ENCODE results near the gene PDILT. TPM values are rescaled to one million over a fixed set of nuclear protein-coding genes. Genes with fewer than 3 reads are reported as not detected.

PDILT gene, protein sequence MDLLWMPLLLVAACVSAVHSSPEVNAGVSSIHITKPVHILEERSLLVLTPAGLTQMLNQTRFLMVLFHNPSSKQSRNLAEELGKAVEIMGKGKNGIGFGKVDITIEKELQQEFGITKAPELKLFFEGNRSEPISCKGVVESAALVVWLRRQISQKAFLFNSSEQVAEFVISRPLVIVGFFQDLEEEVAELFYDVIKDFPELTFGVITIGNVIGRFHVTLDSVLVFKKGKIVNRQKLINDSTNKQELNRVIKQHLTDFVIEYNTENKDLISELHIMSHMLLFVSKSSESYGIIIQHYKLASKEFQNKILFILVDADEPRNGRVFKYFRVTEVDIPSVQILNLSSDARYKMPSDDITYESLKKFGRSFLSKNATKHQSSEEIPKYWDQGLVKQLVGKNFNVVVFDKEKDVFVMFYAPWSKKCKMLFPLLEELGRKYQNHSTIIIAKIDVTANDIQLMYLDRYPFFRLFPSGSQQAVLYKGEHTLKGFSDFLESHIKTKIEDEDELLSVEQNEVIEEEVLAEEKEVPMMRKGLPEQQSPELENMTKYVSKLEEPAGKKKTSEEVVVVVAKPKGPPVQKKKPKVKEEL
- total RNA-seq = not detected

DNA sequence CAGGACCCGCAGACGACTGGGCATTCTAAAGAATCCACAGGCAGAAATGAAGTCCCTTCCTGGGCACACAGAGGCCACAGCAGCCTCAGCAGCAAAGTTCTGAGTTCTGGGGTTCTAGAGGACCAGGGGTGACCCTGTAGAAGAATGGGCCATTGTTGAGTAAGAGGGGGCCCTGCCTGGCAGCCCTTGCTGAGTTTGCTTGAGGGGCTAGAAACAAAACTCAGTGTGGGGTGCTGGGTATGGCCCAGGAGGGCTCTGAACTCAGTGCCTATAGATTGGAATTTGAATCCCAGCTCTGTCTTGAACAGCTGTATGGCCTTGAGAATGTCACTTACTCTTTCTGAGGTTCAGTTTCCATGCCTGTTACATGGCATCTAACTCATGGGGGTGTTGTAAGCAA lies at the start of gene PDILT:
Gene PDILT, minus strand, starts transcription at position 101 of the 400 bp plus-strand sequence. CDS start 5,437 bp downstream, outside the sequence.

DNA sequence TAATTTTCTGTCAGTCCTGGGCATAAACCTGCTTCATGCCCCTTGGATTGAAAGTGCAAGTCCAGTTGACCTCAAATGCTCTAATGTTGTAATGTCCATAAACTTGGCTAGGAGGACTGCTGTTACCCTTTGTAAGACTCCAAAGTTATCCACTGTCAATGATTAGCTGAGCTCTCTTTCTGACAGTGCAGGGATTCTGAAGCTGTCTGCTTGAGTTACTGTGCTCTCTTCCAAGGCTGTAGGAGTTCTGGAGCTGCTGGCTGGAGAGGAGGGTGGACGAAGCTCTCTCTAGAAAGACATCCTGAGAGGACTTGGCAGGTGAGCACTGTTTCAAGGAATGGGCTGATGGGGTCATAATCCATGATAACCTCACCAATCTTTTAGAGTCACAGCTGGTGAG lies 46.8 kb upstream of the PDILT start, which contains the start of gene ACSM2A:
Gene ACSM2A, plus strand, starts transcription at position 158 of the 400 bp plus-strand sequence. CDS start 8,594 bp downstream, outside the sequence.

DNA sequence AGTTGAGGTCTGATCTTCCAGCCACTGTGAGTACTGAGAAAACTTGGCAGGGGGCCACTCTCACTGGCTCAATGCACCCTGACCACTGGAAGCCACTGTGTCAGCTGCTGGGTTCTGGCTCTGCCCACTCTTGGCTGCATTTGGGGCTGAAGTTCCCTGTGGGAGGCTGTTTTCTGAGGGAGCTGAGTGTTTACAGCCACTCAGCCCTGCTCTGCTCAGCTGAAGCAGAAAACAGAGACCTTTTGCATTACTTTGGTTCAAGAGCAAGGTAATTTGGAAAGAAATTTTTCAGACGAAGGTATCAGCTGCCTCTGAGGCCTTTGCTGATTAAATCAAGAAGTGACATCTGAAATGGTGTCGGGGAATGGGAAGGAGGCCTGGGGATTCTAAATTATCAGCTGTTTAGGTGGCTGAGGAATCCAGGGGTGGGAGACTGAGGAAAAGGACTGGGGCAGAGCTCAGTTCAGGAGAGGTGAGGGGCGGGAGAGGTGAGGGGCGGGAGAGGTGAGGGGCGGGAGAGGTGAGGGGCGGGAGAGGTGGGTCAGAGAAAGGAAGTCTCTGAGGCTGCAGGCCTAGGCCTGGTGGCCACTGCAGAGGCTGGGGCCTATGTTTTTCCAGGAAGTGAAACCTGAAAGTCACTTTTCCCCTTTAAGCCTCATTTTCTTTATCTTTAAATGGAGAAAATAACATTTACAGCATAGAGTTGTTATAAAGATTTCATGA lies 5.0 kb upstream of the PDILT start, which contains the start of gene ACSM5:
Gene ACSM5, plus strand, starts transcription at position 137 of the 723 bp plus-strand sequence. CDS start 1,951 bp downstream, outside the sequence.

DNA sequence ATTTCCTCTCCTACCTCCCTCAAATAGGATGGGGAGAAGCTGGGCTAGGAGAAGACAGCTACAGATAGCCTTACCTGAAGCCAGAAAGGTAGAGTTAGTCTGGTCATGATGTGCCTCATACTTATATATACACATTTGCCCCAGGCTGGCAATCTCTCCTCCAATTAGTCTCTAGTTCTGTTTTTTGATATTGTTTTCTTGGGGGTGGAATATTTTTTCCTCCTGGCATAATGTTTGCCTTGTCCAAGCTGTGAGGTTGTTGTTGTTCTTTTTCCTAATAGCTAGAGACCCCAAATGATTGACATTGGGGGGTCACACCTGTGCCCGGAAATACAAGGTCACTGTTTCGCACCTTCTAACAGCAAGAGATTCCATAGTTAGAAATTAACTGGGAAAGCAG lies 51.9 kb downstream of the PDILT start, which contains the start of gene UMOD:
Gene UMOD, minus strand, starts transcription at position 101 of the 400 bp plus-strand sequence. CDS start 1,978 bp downstream, outside the sequence.

DNA sequence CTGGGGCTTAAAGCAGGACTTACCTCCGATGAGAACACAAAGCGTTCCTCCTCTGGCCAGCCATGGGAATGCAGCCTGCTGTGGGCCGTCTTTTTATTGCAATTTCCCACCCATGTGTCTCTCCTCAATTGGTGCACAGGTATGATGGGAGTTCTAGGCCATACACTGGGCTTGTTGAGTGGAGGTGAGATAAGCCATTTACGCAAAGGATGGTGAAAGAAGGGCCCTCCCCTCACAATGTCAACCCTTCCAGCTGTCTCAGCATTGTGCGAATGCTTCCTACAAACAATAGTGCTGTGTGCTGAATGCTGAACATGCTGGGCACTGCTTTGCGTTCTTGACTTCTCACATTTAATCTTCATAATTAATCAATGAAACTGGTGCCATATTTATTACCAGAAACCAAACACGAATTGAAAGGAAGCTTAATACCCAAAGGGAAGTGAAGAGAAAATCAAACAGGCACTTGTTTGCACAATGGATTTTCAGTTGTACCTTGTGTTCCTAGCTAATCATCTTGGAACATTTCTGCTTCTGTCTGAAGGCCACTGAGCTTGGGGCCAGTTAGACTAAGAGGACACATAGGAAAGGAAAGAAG lies 77.0 kb downstream of the PDILT start, which contains the start of gene GP2:
Gene GP2, minus strand, starts transcription at position 70 of the 598 bp plus-strand sequence. CDS start 1,082 bp downstream, outside the sequence.

Other genes starting within 250 kb of the PDILT start
- gene GP2, start 77.2 kb downstream of the PDILT start, total RNA-seq = not detected
- 0.23 TPM for gene UMOD, start 52.0 kb downstream of the PDILT start, total RNA-seq
- 1.8 TPM for gene ACSM5, start 4.8 kb upstream of the PDILT start, total RNA-seq
- not detected for gene ACSM2A, start 46.8 kb upstream of the PDILT start, total RNA-seq
- 1.2 TPM for gene ACSM2B, start 171.6 kb upstream of the PDILT start, total RNA-seq

Measured in diencephalon (tissue), 1 donor.